ENCODE data around the gene ZNF438. TPM values are rescaled to one million over a fixed set of nuclear protein-coding genes. Genes with fewer than 3 reads are reported as not detected.
"Not testable (repeated sequence)": the region's sequence is repeated elsewhere in the genome, so short reads cannot be mapped to it uniquely, and the experiment has no call there.

The ZNF438 gene
- total and polyA plus RNA-seq, 2 donors = 9.0 to 10.2 TPM

- Histone ChIP-seq H3K36me3 (ENCODE audit: control insufficient read depth in 2 of 2, insufficient read depth in 2 of 2, low read length in 1 of 2) (no peaks in the 10 kb centered on the region), H3K27me3 (ENCODE audit: control insufficient read depth in 2 of 2, insufficient read depth in 1 of 2, low read length in 1 of 2) (no peaks in the 10 kb centered on the region), H3K27ac (ENCODE audit: low read depth in 1 of 2, low read length in 1 of 2) (no peak overlapping the region), H3K4me3 (ENCODE audit: low read length in 2 of 2) (no peak overlapping the region), H3K9me3 (ENCODE audit: control insufficient read depth in 2 of 2, insufficient read depth in 1 of 2, low read length in 1 of 2) (no peaks in the 10 kb centered on the region), H3K4me1 (ENCODE audit: control insufficient read depth in 2 of 2, insufficient read depth in 2 of 2, low read length in 2 of 2) (no peaks in the 10 kb centered on the region)
- no peak for DNase-seq (ENCODE audit: low read depth in 6 of 9, low spot score in 9 of 9)
- WGBS = 95% methylated on average over 1 of the region's 1 CpG
These were observed 46.2 kb downstream of the ZNF438 start for GRCh38 chr10:30985512-30985911.

- WGBS = 97% methylated on average over 4 of the region's 4 CpGs
- H3K27ac ChIP-seq (ENCODE audit: low read depth in 1 of 2, low read length in 1 of 2) = no peak overlapping the region
- no peak for DNase-seq (ENCODE audit: low read depth in 6 of 9, low spot score in 9 of 9)
- no peaks in the 10 kb centered on the region for H3K27me3 ChIP-seq (ENCODE audit: control insufficient read depth in 2 of 2, insufficient read depth in 1 of 2, low read length in 1 of 2)
- H3K36me3 ChIP-seq (ENCODE audit: control insufficient read depth in 2 of 2, insufficient read depth in 2 of 2, low read length in 1 of 2) = no peaks in the 10 kb centered on the region
- H3K9me3 ChIP-seq (ENCODE audit: control insufficient read depth in 2 of 2, insufficient read depth in 1 of 2, low read length in 1 of 2) = no peaks in the 10 kb centered on the region
- no peak overlapping the region for H3K4me3 ChIP-seq (ENCODE audit: low read length in 2 of 2)
- H3K4me1 ChIP-seq (ENCODE audit: control insufficient read depth in 2 of 2, insufficient read depth in 2 of 2, low read length in 2 of 2) = no peaks in the 10 kb centered on the region
These were observed 46.9 kb downstream of the ZNF438 start for GRCh38 chr10:30984563-30985328.

GRCh38 chr10:30983209-30983608 is 48.5 kb downstream of the ZNF438 start:
- H3K4me3 ChIP-seq (ENCODE audit: low read length in 2 of 2); H3K9me3 ChIP-seq (ENCODE audit: control insufficient read depth in 2 of 2, insufficient read depth in 1 of 2, low read length in 1 of 2); H3K27ac ChIP-seq (ENCODE audit: low read depth in 1 of 2, low read length in 1 of 2); H3K36me3 ChIP-seq (ENCODE audit: control insufficient read depth in 2 of 2, insufficient read depth in 2 of 2, low read length in 1 of 2); H3K4me1 ChIP-seq (ENCODE audit: control insufficient read depth in 2 of 2, insufficient read depth in 2 of 2, low read length in 2 of 2); H3K27me3 ChIP-seq (ENCODE audit: control insufficient read depth in 2 of 2, insufficient read depth in 1 of 2, low read length in 1 of 2); DNase-seq (ENCODE audit: low read depth in 6 of 9, low spot score in 9 of 9): not testable (repeated sequence)
- 86% methylated on average over 6 of the region's 6 CpGs for WGBS

GRCh38 chr10:30980951-30981616 is 50.6 kb downstream of the ZNF438 start:
- no peaks in the 10 kb centered on the region for H3K9me3 ChIP-seq (ENCODE audit: control insufficient read depth in 2 of 2, insufficient read depth in 1 of 2, low read length in 1 of 2)
- no peak overlapping the region for H3K27ac ChIP-seq (ENCODE audit: low read depth in 1 of 2, low read length in 1 of 2)
- H3K36me3 ChIP-seq (ENCODE audit: control insufficient read depth in 2 of 2, insufficient read depth in 2 of 2, low read length in 1 of 2) = no peaks in the 10 kb centered on the region
- DNase-seq (ENCODE audit: low read depth in 6 of 9, low spot score in 9 of 9) = no peak
- no peaks in the 10 kb centered on the region for H3K27me3 ChIP-seq (ENCODE audit: control insufficient read depth in 2 of 2, insufficient read depth in 1 of 2, low read length in 1 of 2)
- 81% methylated on average over 7 of the region's 7 CpGs for WGBS
- H3K4me1 ChIP-seq (ENCODE audit: control insufficient read depth in 2 of 2, insufficient read depth in 2 of 2, low read length in 2 of 2) = no peaks in the 10 kb centered on the region
- H3K4me3 ChIP-seq (ENCODE audit: low read length in 2 of 2) = no peak overlapping the region

- Histone ChIP-seq H3K9me3 (ENCODE audit: control insufficient read depth in 2 of 2, insufficient read depth in 1 of 2, low read length in 1 of 2) (no peaks in the 10 kb centered on the region), H3K4me1 (ENCODE audit: control insufficient read depth in 2 of 2, insufficient read depth in 2 of 2, low read length in 2 of 2) (no peaks in the 10 kb centered on the region), H3K27ac (ENCODE audit: low read depth in 1 of 2, low read length in 1 of 2) (no peak overlapping the region), H3K27me3 (ENCODE audit: control insufficient read depth in 2 of 2, insufficient read depth in 1 of 2, low read length in 1 of 2) (no peaks in the 10 kb centered on the region), H3K36me3 (ENCODE audit: control insufficient read depth in 2 of 2, insufficient read depth in 2 of 2, low read length in 1 of 2) (no peaks in the 10 kb centered on the region), H3K4me3 (ENCODE audit: low read length in 2 of 2) (no peak overlapping the region)
- whole genome bisulfite sequencing = 94% methylated on average over 4 of the region's 4 CpGs
- no peak for DNase-seq (ENCODE audit: low read depth in 6 of 9, low spot score in 9 of 9)
These were observed 51.7 kb downstream of the ZNF438 start for GRCh38 chr10:30979956-30980355.

- DNase-seq (ENCODE audit: low read depth in 6 of 9, low spot score in 9 of 9) = no peak
- H3K4me3 ChIP-seq (ENCODE audit: low read length in 2 of 2) = no peak overlapping the region
- no peak overlapping the region for H3K27ac ChIP-seq (ENCODE audit: low read depth in 1 of 2, low read length in 1 of 2)
- no peaks in the 10 kb centered on the region for H3K9me3 ChIP-seq (ENCODE audit: control insufficient read depth in 2 of 2, insufficient read depth in 1 of 2, low read length in 1 of 2)
- H3K36me3 ChIP-seq (ENCODE audit: control insufficient read depth in 2 of 2, insufficient read depth in 2 of 2, low read length in 1 of 2) = no peaks in the 10 kb centered on the region
- 96% methylated on average over 2 of the region's 2 CpGs for WGBS
- no peaks in the 10 kb centered on the region for H3K4me1 ChIP-seq (ENCODE audit: control insufficient read depth in 2 of 2, insufficient read depth in 2 of 2, low read length in 2 of 2)
- no peaks in the 10 kb centered on the region for H3K27me3 ChIP-seq (ENCODE audit: control insufficient read depth in 2 of 2, insufficient read depth in 1 of 2, low read length in 1 of 2)
These were observed 52.8 kb downstream of the ZNF438 start for GRCh38 chr10:30978843-30979242.

GRCh38 chr10:30977385-30977784 is 54.3 kb downstream of the ZNF438 start:
- no peak for DNase-seq (ENCODE audit: low read depth in 6 of 9, low spot score in 9 of 9)
- WGBS = 98% methylated on average over 8 of the region's 8 CpGs
- Histone ChIP-seq H3K9me3 (ENCODE audit: control insufficient read depth in 2 of 2, insufficient read depth in 1 of 2, low read length in 1 of 2) (no peaks in the 10 kb centered on the region), H3K36me3 (ENCODE audit: control insufficient read depth in 2 of 2, insufficient read depth in 2 of 2, low read length in 1 of 2) (no peaks in the 10 kb centered on the region), H3K4me1 (ENCODE audit: control insufficient read depth in 2 of 2, insufficient read depth in 2 of 2, low read length in 2 of 2) (no peaks in the 10 kb centered on the region), H3K27me3 (ENCODE audit: control insufficient read depth in 2 of 2, insufficient read depth in 1 of 2, low read length in 1 of 2) (no peaks in the 10 kb centered on the region), H3K4me3 (ENCODE audit: low read length in 2 of 2) (no peak overlapping the region), H3K27ac (ENCODE audit: low read depth in 1 of 2, low read length in 1 of 2) (no peak overlapping the region)

- DNase-seq (ENCODE audit: low read depth in 6 of 9, low spot score in 9 of 9) = no peak
- Histone ChIP-seq H3K4me1 (ENCODE audit: control insufficient read depth in 2 of 2, insufficient read depth in 2 of 2, low read length in 2 of 2) (no peaks in the 10 kb centered on the region), H3K36me3 (ENCODE audit: control insufficient read depth in 2 of 2, insufficient read depth in 2 of 2, low read length in 1 of 2) (no peaks in the 10 kb centered on the region), H3K27ac (ENCODE audit: low read depth in 1 of 2, low read length in 1 of 2) (no peak overlapping the region), H3K9me3 (ENCODE audit: control insufficient read depth in 2 of 2, insufficient read depth in 1 of 2, low read length in 1 of 2) (no peaks in the 10 kb centered on the region), H3K27me3 (ENCODE audit: control insufficient read depth in 2 of 2, insufficient read depth in 1 of 2, low read length in 1 of 2) (no peaks in the 10 kb centered on the region), H3K4me3 (ENCODE audit: low read length in 2 of 2) (no peak overlapping the region)
- WGBS = 97% methylated on average over 1 of the region's 1 CpG
These were observed 56.8 kb downstream of the ZNF438 start for GRCh38 chr10:30974773-30975415.

GRCh38 chr10:30974355-30974754 is 57.3 kb downstream of the ZNF438 start:
- H3K27me3 ChIP-seq (ENCODE audit: control insufficient read depth in 2 of 2, insufficient read depth in 1 of 2, low read length in 1 of 2) = no peaks in the 10 kb centered on the region
- no peak overlapping the region for H3K4me3 ChIP-seq (ENCODE audit: low read length in 2 of 2)
- H3K27ac ChIP-seq (ENCODE audit: low read depth in 1 of 2, low read length in 1 of 2) = no peak overlapping the region
- no peaks in the 10 kb centered on the region for H3K9me3 ChIP-seq (ENCODE audit: control insufficient read depth in 2 of 2, insufficient read depth in 1 of 2, low read length in 1 of 2)
- no peaks in the 10 kb centered on the region for H3K4me1 ChIP-seq (ENCODE audit: control insufficient read depth in 2 of 2, insufficient read depth in 2 of 2, low read length in 2 of 2)
- no peak for DNase-seq (ENCODE audit: low read depth in 6 of 9, low spot score in 9 of 9)
- 96% methylated on average over 5 of the region's 5 CpGs for WGBS
- no peaks in the 10 kb centered on the region for H3K36me3 ChIP-seq (ENCODE audit: control insufficient read depth in 2 of 2, insufficient read depth in 2 of 2, low read length in 1 of 2)
